CD14-positive monocyte (primary cell): Measurements from ENCODE around the gene EXOC3L4. TPM values are rescaled to one million over a fixed set of nuclear protein-coding genes. Genes with fewer than 3 reads are reported as not detected.
A peak's percentile ranks its signal among the peaks of the same experiment; 100 is the strongest.
"Not testable (repeated sequence)": the region's sequence is repeated elsewhere in the genome, so short reads cannot be mapped to it uniquely, and the experiment has no call there.

ENCODE experiments used
- DNase-seq, 3 donors: peaks; one replicate each; pipeline ENCODE4 v3.0.0-alpha.2; 2011 to 2022
- H2AFZ ChIP-seq: 2 replicates; pipeline ENCODE4 v1.6.0; 2012; ENCODE audit warnings: mild to moderate bottlenecking, low read depth, low read length, inconsistent platforms; ENCODE audit not compliant: insufficient read depth, poor library complexity, severe bottlenecking
- H3K27ac ChIP-seq, 2 donors: 1 replicate in 1 of 2; 2 replicates in 1 of 2; pipeline ENCODE4 v1.5.1; 2012 to 2013; ENCODE audit warnings: low read length in 2 of 2, control low read depth in 1 of 2, inconsistent platforms in 1 of 2, low read depth in 1 of 2, mild to moderate bottlenecking in 1 of 2
- H3K27me3 ChIP-seq, 2 donors: one replicate each; pipeline versions ENCODE4 v1.6.0 to v1.6.1; 2011 to 2013; ENCODE audit warnings: low read length in 2 of 2; ENCODE audit not compliant: control insufficient read depth in 2 of 2, insufficient read depth in 2 of 2
- H3K36me3 ChIP-seq, 2 donors: replicated peaks in 1 of 2; 1 replicate in 1 of 2; 2 replicates in 1 of 2; pipeline versions ENCODE4 v1.5.1 to v1.6.1; 2012 to 2013; ENCODE audit warnings: low read length in 2 of 2, control low read depth in 1 of 2, inconsistent platforms in 1 of 2, mild to moderate bottlenecking in 1 of 2; ENCODE audit not compliant: insufficient read depth in 2 of 2, control insufficient read depth in 1 of 2
- H3K4me1 ChIP-seq, 2 donors: 1 replicate in 1 of 2; 2 replicates in 1 of 2; pipeline versions ENCODE4 v1.5.1 to v1.6.1; 2012 to 2013; ENCODE audit warnings: low read length in 2 of 2, control low read depth in 1 of 2, inconsistent platforms in 1 of 2, mild to moderate bottlenecking in 1 of 2, moderate library complexity in 1 of 2; ENCODE audit not compliant: insufficient read depth in 2 of 2, control insufficient read depth in 1 of 2
- H3K4me2 ChIP-seq: replicated peaks from 2 replicates; pipeline ENCODE3; 2012; ENCODE audit warnings: low read length, moderate library complexity, mild to moderate bottlenecking; ENCODE audit not compliant: poor library complexity, severe bottlenecking; ENCODE audit errors: extremely low read depth
- H3K4me3 ChIP-seq, 3 experiments: fragments of 200-600 bp in 1 of 3; sonication (generic) in 1 of 3; replicated peaks in 1 of 3; 1 replicate in 2 of 3; 2 replicates in 1 of 3; pipeline ENCODE4 v1.5.1; 2011 to 2013; ENCODE audit warnings: low read length in 3 of 3, mild to moderate bottlenecking in 3 of 3, control low read depth in 2 of 3, low read depth in 2 of 3, inconsistent platforms in 1 of 3, moderate library complexity in 1 of 3
- H3K79me2 ChIP-seq: 2 replicates; pipeline ENCODE4 v1.6.0; 2012; ENCODE audit warnings: mild to moderate bottlenecking, control low read depth, inconsistent platforms, low read length, moderate library complexity; ENCODE audit not compliant: insufficient read depth
- H3K9ac ChIP-seq: 2 replicates; pipeline ENCODE4 v1.6.0; 2017; ENCODE audit warnings: low read length, mild to moderate bottlenecking; ENCODE audit not compliant: insufficient read depth, poor library complexity, severe bottlenecking
- H3K9me3 ChIP-seq, 2 donors: replicated peaks in 1 of 2; 1 replicate in 1 of 2; 2 replicates in 1 of 2; pipeline versions ENCODE4 v1.5.1 to v1.6.1; 2012 to 2013; ENCODE audit warnings: low read length in 2 of 2, control low read depth in 1 of 2; ENCODE audit not compliant: control insufficient read depth in 1 of 2, insufficient read depth in 1 of 2
- H4K20me1 ChIP-seq: 2 replicates; pipeline ENCODE4 v1.6.0; 2012; ENCODE audit warnings: mild to moderate bottlenecking, low read length, control low read depth, moderate library complexity; ENCODE audit not compliant: insufficient read depth
- H3K27ac Mint-ChIP-seq, 7 donors: one replicate each; pipeline ENCODE4 v1.8.0; 2020; ENCODE audit warnings: mild to moderate bottlenecking in 7 of 7, mixed read lengths in 7 of 7, moderate library complexity in 6 of 7, inconsistent platforms in 2 of 7
- H3K27me3 Mint-ChIP-seq, 3 donors: one replicate each; pipeline ENCODE4 v1.8.0; 2021 to 2022; ENCODE audit warnings: low read depth in 3 of 3, mild to moderate bottlenecking in 3 of 3, mixed read lengths in 3 of 3, moderate library complexity in 3 of 3, inconsistent platforms in 1 of 3
- H3K36me3 Mint-ChIP-seq, 2 donors: one replicate each; pipeline ENCODE4 v1.8.0; 2020; ENCODE audit warnings: mixed read lengths in 2 of 2, inconsistent platforms in 1 of 2, mild to moderate bottlenecking in 1 of 2
- H3K4me1 Mint-ChIP-seq: one replicate; pipeline ENCODE4 v1.8.0; 2020; ENCODE audit warnings: mild to moderate bottlenecking, mixed read lengths
- H3K4me3 Mint-ChIP-seq, 2 donors: one replicate each; pipeline ENCODE4 v1.8.0; 2020; ENCODE audit warnings: mild to moderate bottlenecking in 2 of 2, mixed read lengths in 2 of 2, moderate library complexity in 1 of 2
- H3K9me3 Mint-ChIP-seq, 7 donors: one replicate each; pipeline ENCODE4 v1.8.0; 2020 to 2022; ENCODE audit warnings: mixed read lengths in 7 of 7, mild to moderate bottlenecking in 6 of 7, moderate library complexity in 6 of 7, inconsistent platforms in 2 of 7
- WGBS: methylation state at CpG from one replicate; pipeline ENCODE4 v1.1.5; 2013; ENCODE audit warnings: missing lambda C conversion rate; ENCODE audit not compliant: insufficient coverage; 5-methylcytosine and 5-hydroxymethylcytosine counted together
- intact Hi-C, 2 donors: fragments of 100-400 bp; cut with micrococcal nuclease; formaldehyde crosslinking; loops; one replicate each; pipeline versions ENCODE4 v1.15.0 to v1.15.1; 2023
- polyA plus RNA-seq, 3 donors: library from polyadenylated mRNA; depleted of rRNA in 1 of 3; unstranded in 2 of 3; stranded (reverse) in 1 of 3; fragments of 300-500 nt in 2 of 3; fragments of >200 nt in 1 of 3; fragmentation: Illumina TruSeq in 2 of 3; gene quantifications; 1 replicate in 2 of 3; 2 replicates in 1 of 3; pipeline ENCODE4 v1.2.3, GENCODE V29; 2012 to 2021
- TF ChIP-seq, protein P1 (sequence below): fragments of 200-600 bp; IDR thresholded peaks from one replicate; pipeline ENCODE4 v1.8.0; 2022; ENCODE audit warnings: antibody characterized with exemption, mild to moderate bottlenecking

The EXOC3L4 gene
- polyA plus RNA-seq, 3 donors: 0.17 TPM; not detected in 2

DNA sequence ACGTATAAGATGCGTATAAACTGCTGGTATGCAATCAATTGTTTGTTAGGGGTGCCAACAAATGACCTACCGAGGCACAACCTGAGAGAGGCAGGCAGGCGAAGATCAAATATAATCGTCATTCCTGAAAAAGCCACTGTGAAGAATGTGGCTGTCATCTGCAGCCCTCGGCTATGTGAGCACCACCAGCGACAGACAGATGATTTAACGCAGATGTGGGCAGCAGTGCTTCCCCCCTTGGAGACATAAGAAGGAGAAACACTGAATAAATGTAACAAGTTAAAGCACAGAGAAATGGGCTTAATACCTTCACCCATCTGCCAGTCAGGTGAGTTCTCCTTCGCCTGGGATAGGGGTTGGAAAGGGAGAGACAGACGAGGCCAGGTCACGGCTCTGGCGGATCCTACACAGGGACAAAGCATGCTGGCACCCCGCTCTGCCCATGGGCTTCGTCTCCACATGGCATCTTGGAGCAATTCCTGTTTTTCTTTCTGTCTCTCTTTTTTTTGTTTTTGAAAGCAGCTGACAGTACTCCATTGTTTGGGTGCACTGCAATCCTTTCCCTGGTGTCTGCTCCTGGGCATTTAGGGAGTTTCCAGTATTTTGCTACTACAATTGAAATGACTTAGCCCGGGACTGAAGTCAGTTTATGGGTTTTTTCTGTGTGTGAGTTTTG lies 56.9 kb downstream of the EXOC3L4 start:
- TF ChIP-seq, protein P1, sequence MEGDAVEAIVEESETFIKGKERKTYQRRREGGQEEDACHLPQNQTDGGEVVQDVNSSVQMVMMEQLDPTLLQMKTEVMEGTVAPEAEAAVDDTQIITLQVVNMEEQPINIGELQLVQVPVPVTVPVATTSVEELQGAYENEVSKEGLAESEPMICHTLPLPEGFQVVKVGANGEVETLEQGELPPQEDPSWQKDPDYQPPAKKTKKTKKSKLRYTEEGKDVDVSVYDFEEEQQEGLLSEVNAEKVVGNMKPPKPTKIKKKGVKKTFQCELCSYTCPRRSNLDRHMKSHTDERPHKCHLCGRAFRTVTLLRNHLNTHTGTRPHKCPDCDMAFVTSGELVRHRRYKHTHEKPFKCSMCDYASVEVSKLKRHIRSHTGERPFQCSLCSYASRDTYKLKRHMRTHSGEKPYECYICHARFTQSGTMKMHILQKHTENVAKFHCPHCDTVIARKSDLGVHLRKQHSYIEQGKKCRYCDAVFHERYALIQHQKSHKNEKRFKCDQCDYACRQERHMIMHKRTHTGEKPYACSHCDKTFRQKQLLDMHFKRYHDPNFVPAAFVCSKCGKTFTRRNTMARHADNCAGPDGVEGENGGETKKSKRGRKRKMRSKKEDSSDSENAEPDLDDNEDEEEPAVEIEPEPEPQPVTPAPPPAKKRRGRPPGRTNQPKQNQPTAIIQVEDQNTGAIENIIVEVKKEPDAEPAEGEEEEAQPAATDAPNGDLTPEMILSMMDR: no peak
- WGBS: 93% methylated on average over 10 of the region's 15 CpGs
- H3K9ac ChIP-seq: no peak overlapping the region

DNA sequence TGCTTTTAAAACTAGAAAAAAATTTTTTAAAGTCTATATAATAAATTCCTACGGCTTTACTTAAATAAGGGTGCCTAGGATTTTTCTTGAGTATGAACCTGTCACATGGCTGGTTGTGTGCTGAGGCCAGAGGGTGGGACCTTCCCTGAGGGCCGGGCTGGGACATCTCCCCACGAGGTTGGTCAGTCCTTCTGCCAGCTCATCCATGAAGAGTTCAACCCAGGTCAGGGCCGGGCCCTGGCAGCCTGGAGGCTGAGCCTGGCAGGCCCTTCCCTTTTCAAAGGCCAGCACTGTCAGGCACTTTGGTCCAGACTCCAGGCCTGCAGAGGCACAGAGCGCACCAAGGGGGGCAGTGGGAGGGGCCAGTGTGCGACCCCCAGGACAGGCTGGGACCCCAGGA lies 60.5 kb downstream of the EXOC3L4 start:
- Mint-ChIP-seq H3K27ac (no peak overlapping the region), H3K4me1 (no peaks in the 10 kb centered on the region), H3K36me3 (no peaks in the 10 kb centered on the region), H3K9me3 (no peaks in the 10 kb centered on the region), H3K27me3 (peaks cover 2 to 16% (median 4%) of the 10 kb centered on the region in 3 donors), H3K4me3 (no peak overlapping the region)
- no peaks in the 10 kb centered on the region for H3K36me3 ChIP-seq
- no peaks in the 10 kb centered on the region for H4K20me1 ChIP-seq
- no peaks in the 10 kb centered on the region for H3K9me3 ChIP-seq
- intact Hi-C loops: no loop called here
- H3K79me2 ChIP-seq: no peaks in the 10 kb centered on the region
- H3K27ac ChIP-seq: no peak overlapping the region
- no peaks in the 10 kb centered on the region for H3K27me3 ChIP-seq
- no peak overlapping the region for H2AFZ ChIP-seq
- no peak overlapping the region for H3K9ac ChIP-seq
- TF ChIP-seq, protein P1: no peak
- H3K4me3 ChIP-seq: no peak overlapping the region
- peak; percentile 33 to 65 (median 39) for DNase-seq
- peaks cover 0 to 7% of the 10 kb centered on the region in 2 donors for H3K4me1 ChIP-seq
- WGBS: 57% methylated on average over 5 of the region's 6 CpGs
- no peak overlapping the region for H3K4me2 ChIP-seq

More for the DNA sequence above, 56.9 kb downstream of the EXOC3L4 start:
- no peaks in the 10 kb centered on the region for H3K9me3 ChIP-seq
- Mint-ChIP-seq H3K27me3 (peaks cover 2 to 16% (median 4%) of the 10 kb centered on the region in 3 donors), H3K4me1 (no peaks in the 10 kb centered on the region), H3K4me3 (peak overlapping the region in 1 of 2 donors; percentile 13), H3K36me3 (no peaks in the 10 kb centered on the region), H3K27ac (peak overlapping the region in 1 of 7 donors; percentile 16), H3K9me3 (no peaks in the 10 kb centered on the region)
- no peaks in the 10 kb centered on the region for H3K79me2 ChIP-seq
- no peaks in the 10 kb centered on the region for H3K36me3 ChIP-seq
- no peaks in the 10 kb centered on the region for H3K27me3 ChIP-seq
- peaks cover 0 to 7% of the 10 kb centered on the region in 2 donors for H3K4me1 ChIP-seq
- no peak for DNase-seq
- no peak overlapping the region for H3K4me2 ChIP-seq
- no peak overlapping the region for H2AFZ ChIP-seq
- intact Hi-C loops: no loop called here
- H4K20me1 ChIP-seq: no peaks in the 10 kb centered on the region
- H3K4me3 ChIP-seq: no peak overlapping the region
- H3K27ac ChIP-seq: no peak overlapping the region

DNA sequence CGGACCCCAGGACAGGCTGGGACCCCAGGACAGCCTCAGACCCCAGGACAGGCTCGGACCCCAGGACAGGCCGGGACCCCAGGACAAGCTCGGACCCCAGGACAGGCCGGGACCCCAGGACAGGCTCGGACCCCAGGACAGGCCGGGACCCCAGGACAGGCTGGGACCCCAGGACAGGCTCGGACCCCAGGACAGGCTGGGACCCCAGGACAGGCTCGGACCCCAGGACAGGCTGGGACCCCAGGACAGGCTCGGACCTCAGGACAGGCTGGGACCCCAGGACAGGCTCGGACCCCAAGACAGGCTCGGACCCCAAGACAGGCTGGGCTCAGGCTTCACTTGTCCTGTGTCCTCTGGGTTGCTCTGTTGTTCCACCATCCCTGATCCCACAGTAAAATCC lies 60.9 kb downstream of the EXOC3L4 start:
- H3K79me2 ChIP-seq, intact Hi-C loops, H3K9me3 Mint-ChIP-seq, H3K4me1 Mint-ChIP-seq, DNase-seq, H3K36me3 Mint-ChIP-seq, H3K4me3 Mint-ChIP-seq, H3K9me3 ChIP-seq, H3K4me1 ChIP-seq, H3K4me2 ChIP-seq, H3K36me3 ChIP-seq, H3K4me3 ChIP-seq, H3K27ac Mint-ChIP-seq, H3K27me3 ChIP-seq, H3K9ac ChIP-seq, H4K20me1 ChIP-seq, H3K27ac ChIP-seq, H2AFZ ChIP-seq: not testable (repeated sequence)
- H3K27me3 Mint-ChIP-seq: peaks cover 4 to 16% (median 4%) of the 10 kb centered on the region in 3 donors
- WGBS: 85% methylated on average over 12 of the region's 12 CpGs
